Tibial nerve (tissue), 4 donors: ENCODE results near the gene PDK4.

Experiments used
- CTCF ChIP-seq, 5 experiments: fragments of 200-600 bp in 3 of 5; fragments of 450-650 bp in 2 of 5; sonication (generic) in 3 of 5; IDR thresholded peaks; one replicate each; pipeline ENCODE4 v1.5.1; 2016 to 2019; ENCODE audit warnings: antibody characterized with exemption in 5 of 5, mild to moderate bottlenecking in 3 of 5, moderate library complexity in 2 of 5
- EP300 ChIP-seq, 2 donors: sonication (generic); formaldehyde crosslinking; IDR thresholded peaks; one replicate each; pipeline ENCODE4 v1.6.1; 2017; ENCODE audit warnings: antibody characterized with exemption in 2 of 2, mild to moderate bottlenecking in 1 of 2
- POLR2A ChIP-seq, 2 donors: fragments of 450-650 bp; IDR thresholded peaks; one replicate each; pipeline ENCODE4 v1.6.1; 2017; ENCODE audit warnings: antibody characterized with exemption in 2 of 2, mild to moderate bottlenecking in 2 of 2, moderate library complexity in 2 of 2

- TF ChIP-seq POLR2A (IDR thresholded peaks at IDR 0.05): no peak
- TF ChIP-seq CTCF (IDR thresholded peaks at IDR 0.05): peak in 1 of 5 experiments; percentile 15
- no peak for TF ChIP-seq EP300 (IDR thresholded peaks at IDR 0.05)
Observed at GRCh38 chr7:95546647-95547046, 49.7 kb downstream of the PDK4 start.
